SK-N-MC (cell line): ENCODE measurements around the gene PSMD5.

Source experiments
- DNase-seq: peaks from one replicate; pipeline ENCODE4 v3.0.0-alpha.2; 2011; ENCODE audit warnings: low read depth, low spot score
- H3K27ac ChIP-seq: fragments of 200-600 bp; sonication (generic); 2 replicates; pipeline ENCODE4 v1.5.1; 2016; ENCODE audit warnings: mixed run types
- H3K36me3 ChIP-seq: fragments of 200-600 bp; sonication (generic); 2 replicates; pipeline ENCODE4 v1.6.1; 2017; ENCODE audit warnings: antibody characterized with exemption, low read length, mixed read lengths; ENCODE audit not compliant: insufficient read depth
- H3K4me3 ChIP-seq: fragments of 200-600 bp; sonication (generic); 2 replicates; pipeline ENCODE4 v1.5.1; 2016
- H3K9ac ChIP-seq: fragments of 200-600 bp; sonication (generic); 2 replicates; pipeline ENCODE4 v1.8.0; 2017; ENCODE audit warnings: mixed run types, mixed read lengths; ENCODE audit not compliant: insufficient read length
- H3K9me3 ChIP-seq: fragments of 200-600 bp; sonication (generic); 2 replicates; pipeline ENCODE4 v1.6.1; 2017; ENCODE audit warnings: low read depth, mild to moderate bottlenecking, antibody characterized with exemption, low read length, moderate library complexity, mixed read lengths
- EZH2 ChIP-seq: fragments of 200-600 bp; sonication (generic); IDR thresholded peaks from one replicate; pipeline ENCODE4 v1.6.1; 2017; ENCODE audit warnings: antibody characterized with exemption
- FOXP2 ChIP-seq: optimal IDR thresholded peaks from 2 replicates; pipeline ENCODE3; 2011; ENCODE audit warnings: mild to moderate bottlenecking, moderate library complexity; ENCODE audit not compliant: insufficient read depth; ENCODE audit errors: extremely low read length, control extremely low read depth
- POLR2AphosphoS5 ChIP-seq: IDR thresholded peaks from 2 replicates; pipeline ENCODE4 v1.6.1; 2012; ENCODE audit warnings: mild to moderate bottlenecking, low read depth, low read length, borderline replicate concordance

PSMD5 gene

GRCh38 chr9:120842685-120843485 is at the start of gene PSMD5:
TSS of gene PSMD5 (minus strand) at chr9:120842922. CDS start at chr9:120842909, 13 bp downstream.
- Histone ChIP-seq H3K9ac (peak within 1 kb of the TSS; percentile 97), H3K27ac (peak within 1 kb of the TSS; percentile 79), H3K9me3 (no peaks in the 10 kb centered on the region), H3K4me3 (peak within 1 kb of the TSS; percentile 86), H3K36me3 (no peaks in the 10 kb centered on the region)
- TF ChIP-seq FOXP2 (no peak), POLR2AphosphoS5 (peak; percentile 70)
- DNase-seq = peak; percentile 76

DNA sequence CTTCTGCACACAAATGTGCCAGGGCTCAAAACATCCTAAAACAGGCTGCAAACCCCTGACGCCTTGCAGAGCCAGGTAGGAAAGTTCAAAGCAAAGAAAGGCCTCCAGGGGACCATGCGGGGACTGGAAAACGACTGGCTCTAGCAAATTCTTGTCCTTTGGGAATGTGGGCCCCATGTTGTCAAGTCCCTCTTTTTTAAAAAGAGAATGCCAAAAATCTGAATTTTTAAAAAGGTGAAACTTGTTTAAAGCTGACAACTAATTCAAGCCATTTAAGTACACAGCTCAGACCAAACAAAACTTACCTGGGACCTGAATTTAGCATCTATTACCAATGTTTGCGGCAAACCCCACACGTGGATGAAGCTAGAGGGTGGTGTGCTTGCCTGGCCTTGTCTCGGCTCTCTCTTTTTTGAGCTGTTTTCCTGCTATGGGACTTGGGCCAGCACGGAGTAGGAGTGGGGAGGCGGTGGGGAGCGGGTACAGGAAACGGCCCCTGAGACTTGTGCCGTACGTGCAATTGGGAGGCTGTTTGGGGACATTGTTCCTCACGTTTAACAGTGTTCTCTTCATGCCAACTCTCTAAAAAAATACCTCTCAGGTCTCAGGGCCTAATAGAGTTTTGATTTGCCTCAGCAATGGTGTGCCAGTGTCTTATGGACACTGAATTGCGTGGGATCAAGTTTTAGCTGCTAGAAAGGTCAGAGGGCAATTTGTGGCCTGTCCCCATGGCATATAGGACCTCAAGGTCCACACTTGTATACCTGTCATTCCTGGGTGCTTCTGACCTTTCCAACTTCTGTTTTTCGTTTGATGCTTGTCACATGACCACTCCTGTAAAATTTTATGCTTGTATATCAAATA is 49.4 kb upstream of the PSMD5 start:
- TF ChIP-seq EZH2 (no peak), FOXP2 (no peak), POLR2AphosphoS5 (no peak)
- Histone ChIP-seq H3K27ac (no peak overlapping the region), H3K9me3 (no peaks in the 10 kb centered on the region), H3K36me3 (no peaks in the 10 kb centered on the region), H3K9ac (no peak overlapping the region), H3K4me3 (no peak overlapping the region)
- no peak for DNase-seq

GRCh38 chr9:120891245-120891883 is 48.6 kb upstream of the PSMD5 start:
- TF ChIP-seq EZH2 = no peak
- TF ChIP-seq FOXP2 = no peak
- no peak for TF ChIP-seq POLR2AphosphoS5
- Histone ChIP-seq H3K27ac (no peak overlapping the region), H3K9me3 (no peaks in the 10 kb centered on the region), H3K9ac (no peak overlapping the region), H3K4me3 (no peak overlapping the region), H3K36me3 (no peaks in the 10 kb centered on the region)
- no peak for DNase-seq

- DNase-seq = no peak
- TF ChIP-seq EZH2 (no peak), FOXP2 (no peak), POLR2AphosphoS5 (no peak)
- no peak overlapping the region for H3K27ac ChIP-seq
- no peak overlapping the region for H3K9ac ChIP-seq
- no peaks in the 10 kb centered on the region for H3K36me3 ChIP-seq
- no peaks in the 10 kb centered on the region for H3K9me3 ChIP-seq
- H3K4me3 ChIP-seq = no peak overlapping the region
These were observed 47.9 kb upstream of the PSMD5 start for GRCh38 chr9:120890320-120891244.

- DNase-seq = no peak
- TF ChIP-seq EZH2 (no peak), FOXP2 (no peak), POLR2AphosphoS5 (no peak)
These were observed 47.0 kb upstream of the PSMD5 start for GRCh38 chr9:120889606-120890271.

DNA sequence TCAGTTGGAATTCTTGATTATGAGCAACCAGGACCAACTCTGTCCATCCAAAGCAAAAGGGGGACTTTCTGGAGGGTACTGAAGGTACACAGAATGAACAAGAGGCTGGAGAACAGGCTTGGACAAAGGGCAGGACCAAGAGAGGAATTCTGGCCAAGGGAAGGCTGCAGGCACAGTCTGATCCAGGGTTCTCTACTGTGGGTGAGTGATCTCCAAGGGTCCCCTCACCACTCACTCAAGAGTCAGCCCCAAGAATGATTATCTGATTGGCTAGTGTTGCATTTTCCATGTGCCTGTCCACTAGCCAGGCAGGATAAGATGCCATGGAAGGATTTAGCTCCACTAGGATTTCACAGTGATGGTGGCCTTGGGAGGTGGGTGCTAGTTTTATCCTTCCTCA is 45.9 kb upstream of the PSMD5 start:
- H3K27ac ChIP-seq = no peak overlapping the region
- DNase-seq = no peak
- no peak overlapping the region for H3K4me3 ChIP-seq
- H3K36me3 ChIP-seq = no peaks in the 10 kb centered on the region
- no peak for TF ChIP-seq FOXP2
- TF ChIP-seq EZH2 = no peak
- TF ChIP-seq POLR2AphosphoS5 = no peak
- no peaks in the 10 kb centered on the region for H3K9me3 ChIP-seq
- H3K9ac ChIP-seq = no peak overlapping the region

More at GRCh38 chr9:120889606-120890271, 47.0 kb upstream of the PSMD5 start:
- no peaks in the 10 kb centered on the region for H3K9me3 ChIP-seq
- no peak overlapping the region for H3K4me3 ChIP-seq
- H3K27ac ChIP-seq = no peak overlapping the region
- no peaks in the 10 kb centered on the region for H3K36me3 ChIP-seq
- no peak overlapping the region for H3K9ac ChIP-seq

DNA sequence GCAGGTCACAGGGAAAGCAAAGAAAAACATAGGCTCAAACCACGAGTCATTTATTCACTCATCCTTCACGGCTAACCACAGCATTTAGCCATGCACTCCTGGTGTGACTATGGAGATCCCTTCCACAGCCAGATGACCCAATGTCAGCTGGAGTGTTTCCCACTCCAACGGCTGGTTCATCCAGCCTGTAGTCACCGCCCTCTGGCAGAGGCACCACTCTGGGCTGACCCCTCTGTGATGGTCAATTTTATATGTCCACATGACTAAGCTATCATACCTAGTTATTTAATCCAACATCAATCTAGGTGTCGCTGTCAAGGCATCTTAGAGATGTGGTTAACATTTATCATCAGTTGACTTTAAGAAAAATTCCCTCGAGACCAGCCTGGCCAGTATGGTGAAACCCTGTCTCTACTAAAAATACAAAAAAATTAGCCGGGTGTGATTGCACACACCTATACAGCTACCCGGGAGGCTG is 43.8 kb upstream of the PSMD5 start:
- Histone ChIP-seq H3K9ac (no peak overlapping the region), H3K9me3 (no peaks in the 10 kb centered on the region), H3K4me3 (no peak overlapping the region), H3K36me3 (no peaks in the 10 kb centered on the region), H3K27ac (no peak overlapping the region)
- TF ChIP-seq EZH2 (no peak), FOXP2 (no peak), POLR2AphosphoS5 (no peak)
- DNase-seq = no peak
